Measurements from ENCODE around the gene OR52E8.

DNA sequence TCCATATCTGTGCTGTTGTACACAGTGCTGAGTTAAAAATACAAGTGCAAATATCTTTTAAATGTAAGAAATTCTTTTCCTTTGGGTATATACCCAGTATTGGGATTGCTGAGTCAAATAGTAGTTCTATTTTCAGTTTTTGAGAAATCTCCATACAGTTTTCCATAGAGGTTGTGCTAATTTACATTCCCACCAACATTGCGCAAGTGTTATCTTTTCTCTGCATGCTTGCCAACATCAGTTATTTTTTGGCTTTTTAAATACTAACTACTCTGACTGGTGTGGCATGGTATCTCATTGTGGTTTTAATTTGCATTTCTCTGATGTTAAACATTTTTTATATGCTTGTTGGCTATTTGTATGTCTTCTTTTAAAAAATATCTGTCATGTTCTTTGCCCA is 6.5 kb downstream of the OR52E8 start:
- no peak for TF ChIP-seq GATA2 (IDR thresholded peaks at IDR 0.05; ENCODE audit: low read depth, low read length)
- TF ChIP-seq GATA3 (IDR thresholded peaks at IDR 0.05; ENCODE audit: low read depth, low read length): no peak
